ENCODE data around the gene SPACDR.

Gene SPACDR

DNA sequence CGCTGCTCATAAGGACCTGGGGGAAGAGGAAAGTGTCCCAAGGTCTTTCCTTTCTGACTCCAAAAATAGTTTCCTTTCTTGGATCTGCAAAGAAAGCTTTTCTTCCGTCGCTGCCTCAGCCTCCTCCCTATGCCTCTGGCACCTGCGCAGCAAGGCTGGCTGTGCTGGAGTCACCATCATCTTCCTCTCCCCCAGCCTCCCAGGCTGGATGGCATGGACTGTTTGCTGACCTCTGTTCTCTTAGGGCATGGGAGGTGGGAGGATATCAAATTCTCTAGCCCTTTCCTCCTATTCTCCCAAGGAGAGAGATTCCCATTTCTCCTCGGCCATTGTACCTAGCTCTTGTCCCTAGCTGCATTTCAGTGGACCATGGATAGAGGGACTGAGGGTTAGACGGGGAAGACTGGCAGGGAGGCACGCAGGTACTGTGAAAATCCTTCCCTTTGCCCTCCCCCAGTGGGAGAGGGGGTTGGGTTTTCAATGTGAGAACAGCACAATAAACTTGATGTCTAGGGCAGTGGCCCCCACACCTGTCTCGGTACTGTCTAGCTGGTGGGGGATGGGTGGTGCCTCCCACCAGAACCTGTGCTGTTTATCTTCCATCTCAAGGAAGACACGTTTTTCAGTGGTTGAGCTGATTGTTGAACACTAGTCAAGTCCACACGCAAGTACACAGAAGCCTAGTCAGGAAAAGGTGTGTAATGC, 30.3 kb downstream of the SPACDR start:
- DNase-seq: no peak

- no peak for DNase-seq
Observed at GRCh38 chr7:100433276-100433591, 30.8 kb downstream of the SPACDR start.

DNA sequence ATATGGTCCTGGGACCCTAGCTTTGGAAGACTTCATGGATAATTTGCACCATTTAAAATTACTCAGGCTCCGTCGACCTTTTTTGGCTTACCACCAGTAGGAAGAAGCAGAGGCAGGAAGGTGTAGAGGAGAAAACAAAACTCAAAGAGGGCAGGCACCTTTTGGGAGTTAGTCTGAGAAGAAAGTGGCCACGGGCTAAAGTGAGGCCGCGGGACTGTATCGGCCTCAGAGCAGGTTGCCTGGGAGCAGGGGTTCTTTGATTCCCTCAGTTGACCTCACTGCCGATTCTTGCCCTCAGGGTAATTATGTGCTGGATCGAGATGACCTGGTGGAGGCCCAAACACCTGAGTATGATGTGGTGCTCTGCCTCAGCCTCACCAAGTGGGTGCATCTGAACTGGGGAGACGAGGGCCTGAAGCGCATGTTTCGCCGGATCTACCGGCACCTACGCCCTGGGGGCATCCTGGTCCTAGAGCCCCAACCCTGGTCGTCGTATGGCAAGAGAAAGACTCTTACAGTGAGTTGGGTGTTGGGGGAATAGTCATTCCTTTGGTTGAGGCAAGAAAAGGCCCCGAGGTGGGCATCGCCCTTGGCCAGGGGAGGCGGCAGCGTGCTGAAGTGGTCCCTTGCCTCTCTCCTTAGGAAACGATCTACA, 31.3 kb downstream of the SPACDR start:
- DNase-seq: no peak

DNA sequence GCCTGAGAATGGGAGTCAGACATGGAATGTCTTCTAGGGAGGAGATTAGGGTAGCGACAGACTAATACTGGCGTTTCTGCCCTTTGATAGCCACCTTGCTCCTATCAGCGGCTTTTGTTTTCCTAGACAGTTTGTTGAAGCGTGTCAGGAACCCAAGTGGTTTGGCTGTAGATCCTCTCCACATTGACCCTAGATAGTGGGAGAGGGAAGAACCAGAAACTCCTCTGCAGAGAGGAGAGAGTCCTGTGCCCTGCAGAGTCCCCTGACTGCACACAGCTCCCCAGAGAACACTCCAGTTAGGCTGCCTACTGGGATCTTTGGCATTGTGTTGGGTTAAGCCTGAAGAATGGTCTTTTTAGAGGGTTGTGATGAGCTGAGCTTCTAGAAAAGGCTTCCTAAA, 32.0 kb downstream of the SPACDR start:
- DNase-seq: no peak

GRCh38 chr7:100431286-100431735, 32.7 kb downstream of the SPACDR start:
- DNase-seq: no peak

- peak in 2 of 4 experiments; percentile 20 to 29 for DNase-seq
Observed at GRCh38 chr7:100430493-100431285, 33.4 kb downstream of the SPACDR start.

GRCh38 chr7:100429637-100430492, 34.2 kb downstream of the SPACDR start, which contains the start of gene MEPCE:
TSS of gene MEPCE (plus strand) at chr7:100429831. CDS start at chr7:100430019, 188 bp downstream.
- peak; percentile 94 to 99 (median 98) for DNase-seq

- peak; percentile 99 to 100 (median 100) for DNase-seq
Observed at GRCh38 chr7:100428967-100429636, 35.0 kb downstream of the SPACDR start.

DNA sequence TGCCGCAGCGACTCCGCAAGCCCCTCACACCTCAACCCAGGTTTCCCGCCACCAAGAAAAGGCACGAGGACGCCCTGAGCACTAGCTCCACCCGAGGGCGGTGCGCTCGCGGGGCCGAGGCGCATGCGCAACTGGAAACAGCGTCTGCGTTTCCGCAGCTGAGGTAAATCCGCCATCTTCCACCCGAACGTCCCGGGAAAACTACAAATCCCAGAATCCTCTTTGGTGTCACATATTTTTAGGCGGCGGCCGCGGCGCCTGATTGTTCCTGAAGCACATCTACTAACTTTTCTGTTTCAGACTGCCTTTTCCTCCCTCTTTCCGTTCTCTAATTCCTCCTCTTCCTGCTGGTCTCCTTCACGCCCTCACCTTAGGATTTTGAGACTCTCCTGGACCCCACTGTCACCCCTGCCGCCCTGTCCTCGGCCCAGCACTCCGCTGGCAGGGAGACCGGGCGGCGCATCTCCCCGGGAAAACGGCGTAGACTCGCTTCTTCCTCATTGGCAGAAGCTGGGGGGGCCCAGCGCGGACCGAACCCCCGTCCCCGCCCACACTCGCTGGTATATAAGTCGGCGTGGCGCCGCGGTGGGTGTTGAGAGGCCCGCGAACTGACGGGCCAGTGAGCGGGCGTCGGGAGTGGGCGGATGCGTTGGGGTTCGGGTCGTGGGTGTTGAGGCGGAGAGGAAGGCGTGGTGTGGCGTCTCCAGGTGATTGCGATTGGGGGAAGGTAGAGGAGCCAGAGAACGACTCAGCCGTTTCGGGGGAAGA, 35.7 kb downstream of the SPACDR start, which contains the start of gene ZCWPW1:
Gene ZCWPW1, minus strand, starts transcription at position 505 of the 768 bp plus-strand sequence. CDS start 8,054 bp downstream, outside the sequence.
- peak; percentile 89 to 97 (median 94) for DNase-seq

GRCh38 chr7:100427762-100428198, 36.3 kb downstream of the SPACDR start:
- no peak for DNase-seq

DNA sequence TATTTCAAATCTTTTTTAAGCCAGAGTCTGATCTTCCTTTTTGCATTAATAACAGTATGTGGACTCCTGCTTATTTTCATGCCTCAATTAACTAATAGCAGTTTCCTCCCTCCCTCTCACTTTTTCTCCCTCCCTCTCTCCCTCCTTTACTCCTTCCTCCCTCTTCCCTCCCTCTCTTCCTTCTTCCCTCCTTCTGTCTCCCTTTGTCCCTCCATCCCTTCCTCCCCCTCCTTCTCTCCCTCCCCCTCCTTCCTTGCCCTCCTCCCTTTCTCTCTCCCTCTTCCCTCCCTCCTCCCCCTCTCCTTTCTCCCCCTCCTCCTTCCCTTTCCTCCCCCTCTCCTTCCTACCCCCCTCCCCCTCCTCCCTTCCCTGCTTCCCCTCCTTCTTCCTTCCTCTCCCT, 37.5 kb downstream of the SPACDR start:
- DNase-seq: no peak

DNA sequence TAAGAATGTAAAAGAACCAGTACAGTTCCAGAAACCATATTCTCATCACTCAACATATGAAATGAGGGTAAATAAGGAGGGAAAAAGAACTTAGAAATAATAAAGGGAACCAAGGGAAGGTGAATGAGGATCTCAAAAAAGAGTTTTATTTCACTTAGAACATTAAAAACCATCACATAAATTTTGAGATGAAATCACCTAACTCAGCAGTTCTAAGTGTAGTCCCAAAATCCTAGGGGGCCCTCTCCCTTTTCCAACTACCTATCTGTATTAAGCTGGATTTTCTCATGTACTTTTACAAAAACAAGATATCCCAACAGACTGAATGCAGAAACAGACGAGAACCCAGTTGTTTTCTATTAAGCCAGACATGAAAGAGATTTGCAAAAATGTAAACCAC, 38.7 kb downstream of the SPACDR start:
- no peak for DNase-seq

DNA sequence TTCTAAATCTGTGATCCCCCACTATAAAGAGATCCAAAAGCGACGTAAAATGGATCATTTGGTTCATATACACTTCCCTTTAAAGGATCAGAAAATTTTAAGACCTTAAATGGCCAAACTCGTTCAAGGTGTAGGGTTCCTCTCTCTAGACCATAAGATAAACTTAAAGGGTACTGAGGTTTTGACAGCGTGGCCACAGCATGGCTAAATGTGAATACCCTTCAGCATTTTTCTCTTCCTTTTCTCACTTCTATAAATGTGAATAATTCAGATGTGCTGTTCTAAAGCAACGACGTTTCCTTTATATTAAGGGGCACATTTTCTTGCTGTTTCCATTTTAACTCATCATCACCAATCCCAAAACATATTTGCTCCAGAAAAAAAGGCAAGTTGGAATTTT, 40.7 kb downstream of the SPACDR start:
- DNase-seq: no peak

- no peak for DNase-seq
Observed at GRCh38 chr7:100419660-100420226, 44.3 kb downstream of the SPACDR start.

DNA sequence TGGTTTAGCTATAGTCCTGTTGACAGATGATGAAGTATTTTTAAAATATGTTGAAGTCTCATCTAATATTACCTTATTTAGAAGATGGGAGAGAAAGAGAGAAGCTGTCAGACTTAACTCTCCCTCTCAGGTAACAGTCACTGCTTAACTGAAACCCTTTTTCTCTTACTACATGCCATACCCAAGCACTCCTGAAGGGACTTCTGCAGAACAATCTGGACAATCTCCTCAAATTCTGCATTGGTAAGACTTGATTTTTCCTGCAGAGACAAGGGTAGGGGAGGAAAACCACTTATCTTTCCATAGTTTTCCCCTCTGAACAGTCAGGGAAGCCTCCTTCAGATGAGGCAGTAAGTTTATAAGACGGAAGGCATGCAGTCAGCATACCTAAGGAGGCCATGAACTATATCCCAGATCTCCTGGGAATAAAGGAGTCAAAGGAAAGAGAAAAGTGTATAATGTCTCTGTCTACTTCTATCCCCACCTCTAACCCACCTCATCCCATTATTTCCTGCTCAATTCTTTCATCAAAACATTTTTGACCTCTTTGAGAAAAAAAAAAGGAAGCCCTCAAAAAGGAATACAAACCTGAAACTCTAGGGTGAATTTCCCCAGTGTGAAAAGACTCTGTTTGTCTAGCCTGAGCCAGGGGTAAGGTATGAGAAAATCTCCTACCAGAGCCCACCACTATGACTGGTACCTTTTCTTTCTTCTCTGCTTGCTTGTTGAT, 45.0 kb downstream of the SPACDR start:
- DNase-seq: no peak

DNA sequence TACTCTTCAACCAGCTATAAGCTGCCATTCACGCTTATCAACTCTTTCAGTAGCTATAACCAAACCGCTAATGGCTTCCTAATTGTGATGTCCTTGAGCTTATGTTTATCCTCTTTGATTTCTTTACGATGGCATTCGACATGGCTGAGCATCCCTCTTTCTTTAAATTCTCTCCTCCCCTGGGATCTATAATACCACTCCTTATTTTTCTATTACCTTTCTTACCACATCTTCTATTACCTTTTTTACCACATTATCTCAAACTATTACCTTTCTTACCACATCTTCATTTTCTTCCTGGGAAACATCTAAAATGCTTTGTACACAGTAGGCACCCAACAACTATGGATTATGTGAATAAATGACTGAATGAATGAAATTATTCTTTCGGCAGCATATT, 48.6 kb downstream of the SPACDR start:
- DNase-seq: no peak

DNA sequence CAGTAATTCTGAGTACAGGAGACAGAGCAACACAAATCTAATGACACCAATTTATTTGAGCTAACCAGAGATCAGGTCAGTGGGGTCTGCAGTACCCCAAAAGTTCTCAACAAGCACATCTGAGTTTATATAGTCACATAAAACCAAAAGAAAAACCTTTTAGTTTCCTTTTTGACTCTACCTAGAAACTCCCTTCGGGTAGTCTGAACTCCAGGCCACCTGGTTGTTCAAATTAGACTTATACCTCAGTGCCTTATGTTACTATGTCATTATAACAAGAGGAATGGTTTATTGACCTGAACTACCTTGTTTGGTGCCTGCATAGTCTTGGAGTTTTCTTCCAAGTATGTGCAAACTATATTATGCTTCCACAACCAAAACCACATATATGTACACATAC, 50.2 kb downstream of the SPACDR start:
- no peak for DNase-seq

DNA sequence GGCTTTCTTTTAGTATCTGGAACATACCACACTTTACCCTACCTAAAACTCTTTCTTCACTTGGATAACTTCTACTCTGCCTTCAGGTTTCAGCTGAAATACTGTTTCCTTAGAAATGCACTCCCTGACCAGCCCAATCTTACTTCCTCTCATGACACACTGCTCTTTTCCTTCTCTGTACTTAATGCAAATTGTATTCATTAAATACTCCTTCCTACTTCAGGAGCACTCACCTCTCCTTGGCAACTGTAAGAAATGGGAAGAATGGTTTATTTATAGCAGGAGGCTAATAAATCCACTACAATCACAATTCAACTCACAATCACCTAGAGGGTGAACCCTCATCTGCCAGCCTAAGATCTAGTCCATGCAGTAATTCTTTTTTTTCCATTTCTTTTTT, 50.7 kb downstream of the SPACDR start:
- DNase-seq: no peak

GRCh38 chr7:100411101-100411500, 53.0 kb downstream of the SPACDR start:
- DNase-seq: no peak
